ENCODE measurements around the gene CCNH.

The CCNH gene

DNA sequence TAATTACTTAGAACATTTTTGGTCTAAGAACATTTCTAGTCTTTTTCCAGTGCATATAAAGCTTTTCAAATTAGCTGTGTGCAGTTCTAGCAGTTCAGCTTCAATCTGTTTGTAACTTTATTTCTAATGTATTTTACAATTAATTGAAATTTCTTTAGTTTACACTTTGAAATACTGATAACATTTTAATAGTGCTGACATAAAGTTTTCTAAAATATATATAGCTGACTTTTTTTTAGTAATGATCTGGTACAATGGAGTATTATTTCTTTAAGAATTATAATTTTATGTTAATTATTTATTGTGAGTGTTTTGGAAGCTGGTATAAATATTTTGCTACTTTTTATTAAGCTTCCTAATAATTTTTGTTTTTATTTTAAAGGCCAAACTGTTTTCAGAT lies 43.3 kb downstream of the CCNH start:
- H3K4me3 ChIP-seq (ENCODE audit: low read depth, low read length), result no peak overlapping the region
- DNase-seq (ENCODE audit: low read depth), result no peak
- TF ChIP-seq, protein P1, sequence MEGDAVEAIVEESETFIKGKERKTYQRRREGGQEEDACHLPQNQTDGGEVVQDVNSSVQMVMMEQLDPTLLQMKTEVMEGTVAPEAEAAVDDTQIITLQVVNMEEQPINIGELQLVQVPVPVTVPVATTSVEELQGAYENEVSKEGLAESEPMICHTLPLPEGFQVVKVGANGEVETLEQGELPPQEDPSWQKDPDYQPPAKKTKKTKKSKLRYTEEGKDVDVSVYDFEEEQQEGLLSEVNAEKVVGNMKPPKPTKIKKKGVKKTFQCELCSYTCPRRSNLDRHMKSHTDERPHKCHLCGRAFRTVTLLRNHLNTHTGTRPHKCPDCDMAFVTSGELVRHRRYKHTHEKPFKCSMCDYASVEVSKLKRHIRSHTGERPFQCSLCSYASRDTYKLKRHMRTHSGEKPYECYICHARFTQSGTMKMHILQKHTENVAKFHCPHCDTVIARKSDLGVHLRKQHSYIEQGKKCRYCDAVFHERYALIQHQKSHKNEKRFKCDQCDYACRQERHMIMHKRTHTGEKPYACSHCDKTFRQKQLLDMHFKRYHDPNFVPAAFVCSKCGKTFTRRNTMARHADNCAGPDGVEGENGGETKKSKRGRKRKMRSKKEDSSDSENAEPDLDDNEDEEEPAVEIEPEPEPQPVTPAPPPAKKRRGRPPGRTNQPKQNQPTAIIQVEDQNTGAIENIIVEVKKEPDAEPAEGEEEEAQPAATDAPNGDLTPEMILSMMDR (IDR thresholded peaks at IDR 0.05; ENCODE audit: low read depth, low read length, missing control alignments), result no peak

DNA sequence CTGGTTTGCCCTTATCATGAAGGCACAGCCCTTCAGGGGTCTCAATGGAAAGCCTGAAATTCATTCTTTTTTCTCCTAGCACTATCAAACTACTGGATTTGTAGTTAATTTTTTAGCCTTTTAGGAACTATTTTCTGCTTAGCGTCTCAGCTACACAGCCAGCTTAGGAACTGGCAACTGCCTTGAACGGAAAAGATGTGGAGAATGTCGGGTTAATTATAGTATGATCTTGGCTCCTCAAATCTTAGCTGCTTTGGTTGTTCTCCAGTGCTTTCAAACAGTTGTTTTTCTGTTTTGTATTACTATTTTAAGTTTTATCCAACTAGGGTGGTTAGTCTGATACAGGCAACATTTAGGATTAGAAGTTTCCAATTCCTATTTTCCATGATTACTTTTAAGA lies 44.1 kb downstream of the CCNH start:
- no peak overlapping the region for H3K4me3 ChIP-seq (ENCODE audit: low read depth, low read length)
- DNase-seq (ENCODE audit: low read depth), result no peak
- TF ChIP-seq, protein P1 (IDR thresholded peaks at IDR 0.05; ENCODE audit: low read depth, low read length, missing control alignments), result no peak

DNA sequence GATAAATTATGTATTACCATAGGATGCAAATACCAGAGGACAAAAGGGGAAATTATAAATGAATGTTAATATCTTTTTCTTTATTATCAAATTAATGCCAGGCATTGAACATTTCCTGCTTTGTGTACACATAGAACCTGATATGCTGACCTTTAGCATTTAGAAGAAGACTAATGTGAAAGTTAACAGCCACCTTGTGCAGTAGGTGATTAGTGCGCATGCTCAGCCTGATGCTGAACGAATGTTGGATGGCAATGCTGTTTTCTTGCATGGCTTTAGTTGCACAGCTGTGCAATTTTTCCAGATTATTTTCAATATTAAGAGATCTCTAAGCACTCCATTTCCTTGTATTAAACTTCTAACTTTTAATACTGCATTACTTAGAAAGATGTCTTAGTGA lies 45.5 kb downstream of the CCNH start:
- no peak overlapping the region for H3K4me3 ChIP-seq (ENCODE audit: low read depth, low read length)
- DNase-seq (ENCODE audit: low read depth), result no peak
- TF ChIP-seq, protein P1 (IDR thresholded peaks at IDR 0.05; ENCODE audit: low read depth, low read length, missing control alignments), result no peak

DNA sequence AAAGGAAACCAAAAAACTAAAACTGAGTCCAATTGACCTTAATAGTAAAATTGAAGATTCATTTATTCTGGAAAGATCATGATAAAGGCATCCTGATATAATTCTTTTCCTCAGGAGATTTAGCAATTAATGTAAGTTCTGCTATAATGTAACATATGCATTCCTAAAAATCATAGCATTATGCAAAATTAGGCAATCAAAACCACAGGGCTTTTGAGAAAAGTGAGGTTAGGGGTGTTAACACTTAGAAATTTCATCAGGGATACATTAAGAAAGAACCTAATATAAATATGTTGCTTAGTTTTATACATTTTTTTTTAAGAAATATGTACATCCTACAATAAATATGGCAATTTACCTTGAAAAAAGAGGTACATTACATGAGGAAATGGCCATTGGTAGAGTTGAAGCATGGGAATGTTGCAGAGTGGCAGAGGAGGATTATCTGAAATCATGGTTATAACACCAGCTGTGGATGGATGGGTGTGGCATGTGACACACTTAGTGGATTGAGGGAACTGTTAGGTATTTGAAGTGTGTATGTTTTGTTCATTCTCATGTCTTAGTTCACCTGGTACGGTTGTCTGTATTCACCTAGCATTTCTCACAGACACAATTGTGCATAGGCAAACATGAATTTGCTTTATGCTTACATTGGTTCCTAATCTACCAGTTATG lies 51.1 kb downstream of the CCNH start:
- no peak overlapping the region for H3K4me3 ChIP-seq (ENCODE audit: low read depth, low read length)
- no peak for DNase-seq (ENCODE audit: low read depth)
- TF ChIP-seq, protein P1 (IDR thresholded peaks at IDR 0.05; ENCODE audit: low read depth, low read length, missing control alignments), result no peak

DNA sequence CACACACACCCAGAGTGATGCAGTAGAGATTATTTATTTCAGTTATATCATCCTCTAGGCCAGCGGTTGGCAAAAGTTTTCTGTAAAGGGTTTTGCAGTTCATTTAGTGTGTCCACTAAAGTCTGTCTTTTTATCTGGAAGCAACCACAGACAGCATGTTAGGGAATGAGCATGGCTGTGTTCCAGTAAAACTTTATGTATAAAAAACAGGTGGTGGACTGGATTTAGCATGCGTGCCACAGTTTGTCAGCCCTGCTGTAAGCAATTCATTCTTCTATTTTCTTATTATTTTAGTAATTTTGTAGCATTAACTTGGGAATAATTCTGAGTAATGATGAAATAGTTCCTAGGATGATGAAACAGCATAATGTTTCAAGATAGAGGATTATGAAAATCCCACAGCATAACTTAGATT lies 51.7 kb downstream of the CCNH start:
- H3K4me3 ChIP-seq (ENCODE audit: low read depth, low read length), result no peak overlapping the region
- TF ChIP-seq, protein P1 (IDR thresholded peaks at IDR 0.05; ENCODE audit: low read depth, low read length, missing control alignments), result no peak
- DNase-seq (ENCODE audit: low read depth), result no peak

DNA sequence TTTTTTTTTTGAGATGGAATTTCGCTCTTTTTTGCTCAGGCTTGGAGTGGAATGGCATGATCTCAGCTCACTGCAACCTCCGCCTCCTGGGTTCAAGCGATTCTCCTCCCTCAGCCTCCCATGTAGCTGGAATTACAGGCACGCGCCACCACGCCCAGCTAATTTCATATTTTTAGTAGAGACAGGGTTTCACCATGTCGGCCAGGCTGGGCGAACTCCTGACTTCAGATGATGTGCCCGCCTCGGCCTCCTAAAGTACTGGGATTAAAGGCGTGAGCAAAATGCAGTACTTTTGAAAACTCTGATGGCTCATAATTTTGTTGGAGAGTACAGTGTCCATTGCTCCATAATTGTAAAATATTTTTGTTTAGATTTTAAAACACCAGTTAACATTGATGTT lies 52.6 kb downstream of the CCNH start:
- no peak for DNase-seq (ENCODE audit: low read depth)
- TF ChIP-seq, protein P1 (IDR thresholded peaks at IDR 0.05; ENCODE audit: low read depth, low read length, missing control alignments), result no peak
- H3K4me3 ChIP-seq (ENCODE audit: low read depth, low read length), result no peak overlapping the region

DNA sequence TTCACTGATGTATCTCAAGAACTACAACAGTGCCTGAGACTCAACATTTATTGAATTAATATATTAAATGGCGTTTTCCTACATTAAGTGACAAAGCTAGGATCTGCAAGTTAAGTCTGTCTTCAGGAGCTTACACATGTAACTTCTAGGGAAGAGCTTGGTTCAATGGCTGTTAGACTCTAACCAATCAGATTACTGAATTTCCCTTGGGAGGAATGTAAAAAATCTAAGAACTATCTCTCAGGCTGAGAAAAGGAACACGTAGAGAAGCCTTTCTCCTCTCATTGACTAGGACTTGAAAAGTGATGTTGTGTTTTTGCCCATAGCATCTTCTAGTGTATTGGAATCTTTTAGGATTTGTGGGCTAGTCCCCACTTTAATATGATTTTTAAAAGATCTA lies 53.6 kb downstream of the CCNH start:
- no peak overlapping the region for H3K4me3 ChIP-seq (ENCODE audit: low read depth, low read length)
- TF ChIP-seq, protein P1 (IDR thresholded peaks at IDR 0.05; ENCODE audit: low read depth, low read length, missing control alignments), result no peak
- no peak for DNase-seq (ENCODE audit: low read depth)

Measured in GM12864 (cell line).